CD4-positive, CD25-positive, alpha-beta regulatory T cell (primary cell): ENCODE measurements around the gene SEZ6. TPM values are rescaled to one million over a fixed set of nuclear protein-coding genes. Genes with fewer than 3 reads are reported as not detected.
A peak's percentile ranks its signal among the peaks of the same experiment; 100 is the strongest.

Source experiments
- ATAC-seq, 2 donors: fragments of 150-1000 bp; cut with Tn5 transposase; one replicate each; pipeline ENCODE4 v1.10.0; 2021; ENCODE audit warnings: low read depth in 2 of 2, moderate number of reproducible peaks in 2 of 2, moderate library complexity in 1 of 2
- DNase-seq, 3 donors: peaks; one replicate each; pipeline versions ENCODE4 v3.0.0 to v3.0.0-alpha.2; 2012 to 2022; ENCODE audit warnings: mixed read lengths in 1 of 3
- H3K27ac ChIP-seq: one replicate; pipeline ENCODE4 v1.7.0; 2013; ENCODE audit warnings: mild to moderate bottlenecking, low read length; ENCODE audit not compliant: insufficient read depth, poor library complexity, severe bottlenecking
- H3K27me3 ChIP-seq: one replicate; pipeline ENCODE4 v1.7.0; 2013; ENCODE audit warnings: low read length; ENCODE audit not compliant: control insufficient read depth, insufficient read depth
- H3K36me3 ChIP-seq: one replicate; pipeline ENCODE4 v1.7.0; 2013; ENCODE audit warnings: mild to moderate bottlenecking, low read length, moderate library complexity; ENCODE audit not compliant: control insufficient read depth, insufficient read depth
- H3K4me1 ChIP-seq: 2 replicates; pipeline ENCODE4 v1.7.0; 2013; ENCODE audit warnings: mild to moderate bottlenecking, low read length; ENCODE audit not compliant: insufficient read depth, control insufficient read depth, poor library complexity, severe bottlenecking
- H3K4me3 ChIP-seq: one replicate; pipeline ENCODE4 v1.7.0; 2013; ENCODE audit warnings: low read depth, mild to moderate bottlenecking, low read length, moderate library complexity
- H3K9me3 ChIP-seq, 2 experiments: 1 replicate in 1 of 2; 2 replicates in 1 of 2; pipeline ENCODE4 v1.7.0; 2013; ENCODE audit warnings: low read length in 2 of 2, mild to moderate bottlenecking in 1 of 2, moderate library complexity in 1 of 2; ENCODE audit not compliant: control insufficient read depth in 2 of 2
- H3K27ac Mint-ChIP-seq, 3 donors: one replicate each; pipeline ENCODE4 v1.8.0; 2020 to 2022; ENCODE audit warnings: mild to moderate bottlenecking in 3 of 3, mixed read lengths in 3 of 3, moderate library complexity in 2 of 3
- H3K27me3 Mint-ChIP-seq: one replicate; pipeline ENCODE4 v1.8.0; 2022; ENCODE audit warnings: mild to moderate bottlenecking, mixed read lengths
- H3K36me3 Mint-ChIP-seq: one replicate; pipeline ENCODE4 v1.8.0; 2020; ENCODE audit warnings: mixed read lengths
- H3K4me1 Mint-ChIP-seq, 4 donors: one replicate each; pipeline ENCODE4 v1.8.0; 2020 to 2022; ENCODE audit warnings: mixed read lengths in 4 of 4, mild to moderate bottlenecking in 1 of 4
- H3K4me3 Mint-ChIP-seq, 4 donors: one replicate each; pipeline ENCODE4 v1.8.0; 2020 to 2022; ENCODE audit warnings: mild to moderate bottlenecking in 4 of 4, mixed read lengths in 4 of 4, moderate library complexity in 3 of 4
- H3K9me3 Mint-ChIP-seq, 7 donors: one replicate each; pipeline ENCODE4 v1.8.0; 2020 to 2022; ENCODE audit warnings: mixed read lengths in 7 of 7, mild to moderate bottlenecking in 3 of 7, moderate library complexity in 2 of 7
- polyA plus RNA-seq, 4 donors: library from polyadenylated mRNA; unstranded; fragments of 300-500 nt; fragmentation: Illumina TruSeq; gene quantifications; one replicate each; pipeline ENCODE4 v1.2.3, GENCODE V29; 2021
- total RNA-seq: library from RNA; stranded (reverse); gene quantifications from one replicate; pipeline ENCODE4 v1.2.3, GENCODE V29; 2022

Gene SEZ6
- total and polyA plus RNA-seq, 5 donors from 2014 or later, result 0.57 to 1.2 (median 0.76) TPM; not detected in 2

- no peaks in the 10 kb centered on the region for H3K36me3 ChIP-seq
- Mint-ChIP-seq H3K4me1 (peaks cover 0 to 4% (median 0%) of the 10 kb centered on the region in 4 donors), H3K9me3 (no peaks in the 10 kb centered on the region), H3K4me3 (no peak overlapping the region), H3K36me3 (no peaks in the 10 kb centered on the region), H3K27me3 (peaks cover 3% of the 10 kb centered on the region), H3K27ac (peak overlapping the region in 1 of 3 donors; percentile 9)
- no peak for DNase-seq
- H3K27ac ChIP-seq, result no peak overlapping the region
- peaks cover 2% of the 10 kb centered on the region for H3K4me1 ChIP-seq
- H3K9me3 ChIP-seq, result no peaks in the 10 kb centered on the region
- H3K27me3 ChIP-seq, result no peaks in the 10 kb centered on the region
- no peak overlapping the region for H3K4me3 ChIP-seq
- no peak for ATAC-seq
Observed at GRCh38 chr17:28968231-28968913, 37.5 kb downstream of the SEZ6 start.

GRCh38 chr17:28967221-28968135, 38.4 kb downstream of the SEZ6 start:
- H3K27me3 Mint-ChIP-seq, result peaks cover 4% of the 10 kb centered on the region
- peaks cover 0 to 4% (median 0%) of the 10 kb centered on the region in 4 donors for H3K4me1 Mint-ChIP-seq
- peak overlapping the region in 1 of 3 donors; percentile 44 for H3K27ac Mint-ChIP-seq
- Histone ChIP-seq H3K27ac (no peak overlapping the region), H3K4me1 (peaks cover 2% of the 10 kb centered on the region), H3K36me3 (no peaks in the 10 kb centered on the region), H3K9me3 (no peaks in the 10 kb centered on the region), H3K4me3 (no peak overlapping the region), H3K27me3 (no peaks in the 10 kb centered on the region)
- ATAC-seq, result no peak
- DNase-seq, result no peak
- H3K9me3 Mint-ChIP-seq, result no peaks in the 10 kb centered on the region
- no peaks in the 10 kb centered on the region for H3K36me3 Mint-ChIP-seq
- H3K4me3 Mint-ChIP-seq, result no peak overlapping the region

DNA sequence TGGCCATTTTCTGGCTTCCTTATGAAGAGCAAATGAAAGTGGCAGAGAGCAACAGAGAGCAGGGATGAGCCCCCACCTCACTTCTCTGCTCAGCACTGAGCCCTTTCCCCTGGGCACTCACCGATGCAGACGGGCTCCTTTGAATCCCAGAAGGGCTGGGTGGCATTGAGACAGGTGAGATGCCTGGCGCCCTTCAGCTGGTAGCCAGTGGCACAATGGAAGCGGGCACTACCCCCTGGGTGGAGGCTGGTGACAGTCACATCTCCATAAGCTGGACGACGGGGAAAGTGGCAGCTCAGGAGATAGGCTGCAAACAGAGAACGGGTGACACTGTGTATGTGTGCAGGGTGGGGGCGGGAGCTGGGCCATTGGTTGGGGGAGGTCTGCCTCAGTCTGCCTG, 42.0 kb downstream of the SEZ6 start:
- Mint-ChIP-seq H3K27ac (no peak overlapping the region), H3K36me3 (no peaks in the 10 kb centered on the region), H3K4me3 (peak overlapping the region in 1 of 4 donors; percentile 29), H3K9me3 (no peaks in the 10 kb centered on the region), H3K4me1 (peaks cover 0 to 4% (median 0%) of the 10 kb centered on the region in 4 donors), H3K27me3 (peaks cover 4% of the 10 kb centered on the region)
- H3K4me1 ChIP-seq, result peaks cover 2% of the 10 kb centered on the region
- DNase-seq (no peak), ATAC-seq (no peak)
- H3K36me3 ChIP-seq, result no peaks in the 10 kb centered on the region
- H3K27ac ChIP-seq, result no peak overlapping the region
- H3K9me3 ChIP-seq, result no peaks in the 10 kb centered on the region
- no peaks in the 10 kb centered on the region for H3K27me3 ChIP-seq
- no peak overlapping the region for H3K4me3 ChIP-seq

- H3K9me3 ChIP-seq, result no peaks in the 10 kb centered on the region
- no peaks in the 10 kb centered on the region for H3K36me3 ChIP-seq
- Mint-ChIP-seq H3K9me3 (no peaks in the 10 kb centered on the region), H3K27ac (peak overlapping the region in 1 of 3 donors; percentile 80), H3K27me3 (peaks cover 4% of the 10 kb centered on the region), H3K4me1 (peaks cover 0 to 4% (median 0%) of the 10 kb centered on the region in 4 donors), H3K4me3 (no peak overlapping the region), H3K36me3 (no peaks in the 10 kb centered on the region)
- peaks cover 2% of the 10 kb centered on the region for H3K4me1 ChIP-seq
- no peak for DNase-seq
- H3K4me3 ChIP-seq, result no peak overlapping the region
- no peak for ATAC-seq
- H3K27me3 ChIP-seq, result no peaks in the 10 kb centered on the region
- no peak overlapping the region for H3K27ac ChIP-seq
Observed at GRCh38 chr17:28963055-28963611, 42.7 kb downstream of the SEZ6 start.

DNA sequence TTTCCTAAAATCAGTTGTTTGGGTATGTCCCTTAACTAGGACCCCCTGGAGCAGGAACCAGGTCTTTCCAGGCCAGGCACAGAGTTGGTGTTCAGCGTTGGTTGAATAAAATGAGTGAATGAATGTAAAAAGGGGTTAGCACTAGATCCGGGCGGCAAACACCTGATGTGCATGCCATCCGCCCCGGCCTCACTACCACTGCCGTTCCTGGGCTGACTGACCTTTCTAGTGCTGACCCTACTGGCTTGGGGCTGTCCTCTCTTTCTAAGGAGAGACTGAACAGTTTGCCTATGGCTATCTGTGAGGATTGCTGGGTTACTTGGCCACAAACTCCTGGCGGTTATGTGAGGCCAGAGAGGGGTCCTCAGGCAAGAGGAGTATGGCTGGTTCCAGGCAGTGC, 44.4 kb downstream of the SEZ6 start:
- Histone ChIP-seq H3K4me1 (peaks cover 2% of the 10 kb centered on the region), H3K36me3 (no peaks in the 10 kb centered on the region), H3K27ac (no peak overlapping the region), H3K27me3 (no peaks in the 10 kb centered on the region), H3K9me3 (no peaks in the 10 kb centered on the region), H3K4me3 (no peak overlapping the region)
- Mint-ChIP-seq H3K4me1 (peaks cover 0 to 4% (median 0%) of the 10 kb centered on the region in 4 donors), H3K9me3 (no peaks in the 10 kb centered on the region), H3K27ac (no peak overlapping the region), H3K27me3 (peaks cover 4% of the 10 kb centered on the region), H3K4me3 (no peak overlapping the region), H3K36me3 (no peaks in the 10 kb centered on the region)
- ATAC-seq (no peak), DNase-seq (no peak)

DNA sequence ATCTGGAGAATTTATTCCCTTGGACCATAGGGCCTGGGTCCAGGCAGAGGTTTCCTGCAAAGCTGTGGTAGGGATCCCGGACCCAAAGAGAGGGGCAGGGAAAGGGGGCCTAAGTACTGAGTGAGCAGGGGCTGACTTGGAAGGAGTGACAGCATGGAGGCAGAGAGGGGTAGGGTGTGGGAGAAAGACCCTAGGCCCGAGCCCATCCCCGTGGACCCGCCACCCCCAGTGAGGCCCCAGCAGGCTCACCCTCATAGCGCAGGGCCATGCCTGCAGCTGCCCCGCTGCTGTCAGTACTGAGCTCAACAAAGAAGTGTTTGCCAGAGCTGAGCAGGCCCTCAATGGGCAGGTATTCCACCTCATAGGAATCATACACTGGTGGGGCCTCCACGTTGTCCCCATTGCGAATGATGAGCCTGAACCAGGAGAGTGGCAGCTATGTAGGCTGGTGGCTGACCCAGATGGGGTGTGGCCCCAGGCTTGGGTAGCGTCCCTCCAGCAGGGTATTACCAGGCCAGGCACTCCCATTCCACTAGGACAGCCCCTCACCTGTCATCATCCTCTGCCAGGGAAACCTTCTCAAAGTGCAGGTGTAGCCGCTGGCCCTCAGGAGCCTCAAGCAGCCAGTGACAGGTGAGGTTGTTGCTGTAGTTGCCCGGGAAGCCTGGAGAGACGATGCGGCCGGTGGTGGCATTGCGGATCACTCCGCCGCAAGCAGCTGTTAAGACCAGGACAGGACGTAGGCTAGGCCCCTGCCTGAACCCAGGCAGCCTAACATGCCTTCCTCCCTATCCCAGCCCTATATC, 45.4 kb downstream of the SEZ6 start:
- DNase-seq (no peak), ATAC-seq (no peak)
- Histone ChIP-seq H3K4me3 (no peak overlapping the region), H3K27ac (no peak overlapping the region), H3K9me3 (no peaks in the 10 kb centered on the region), H3K36me3 (no peaks in the 10 kb centered on the region), H3K27me3 (no peaks in the 10 kb centered on the region), H3K4me1 (no peaks in the 10 kb centered on the region)
- Mint-ChIP-seq H3K9me3 (no peaks in the 10 kb centered on the region), H3K27ac (no peak overlapping the region), H3K4me1 (peaks cover 0 to under 1% (median 0%) of the 10 kb centered on the region in 4 donors), H3K4me3 (no peak overlapping the region), H3K27me3 (peaks cover 4% of the 10 kb centered on the region), H3K36me3 (no peaks in the 10 kb centered on the region)

DNA sequence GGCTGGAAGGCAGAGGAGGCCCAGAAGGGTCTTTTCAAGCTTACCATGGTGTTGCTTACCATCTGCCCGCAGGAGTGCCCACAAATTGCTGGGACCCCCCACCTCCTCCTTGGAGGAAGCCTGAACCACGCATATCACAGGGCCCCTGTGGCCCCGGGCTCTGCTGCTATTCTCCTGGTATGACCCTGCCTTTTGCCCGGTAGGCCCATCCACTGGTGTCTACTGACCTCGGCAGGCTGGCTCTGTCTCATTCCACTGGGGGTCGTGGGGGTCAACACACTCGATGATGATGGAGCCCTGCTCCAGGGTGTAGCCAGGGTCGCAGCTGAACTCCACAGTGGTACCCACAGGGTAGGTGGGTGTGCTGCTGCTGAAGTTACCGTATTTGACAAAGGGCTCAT, 46.4 kb downstream of the SEZ6 start:
- H3K27ac ChIP-seq, result no peak overlapping the region
- Mint-ChIP-seq H3K36me3 (no peaks in the 10 kb centered on the region), H3K27ac (no peak overlapping the region), H3K4me1 (no peaks in the 10 kb centered on the region), H3K27me3 (peaks cover 4% of the 10 kb centered on the region), H3K9me3 (no peaks in the 10 kb centered on the region), H3K4me3 (no peak overlapping the region)
- ATAC-seq, result no peak
- no peak for DNase-seq
- H3K4me1 ChIP-seq, result no peaks in the 10 kb centered on the region
- no peaks in the 10 kb centered on the region for H3K36me3 ChIP-seq
- H3K27me3 ChIP-seq, result no peaks in the 10 kb centered on the region
- no peaks in the 10 kb centered on the region for H3K9me3 ChIP-seq
- H3K4me3 ChIP-seq, result no peak overlapping the region
